ENCODE measurements around the gene SLC25A20. TPM values are rescaled to one million over a fixed set of nuclear protein-coding genes. Genes with fewer than 3 reads are reported as not detected.

Gene SLC25A20
- polyA plus RNA-seq, 2 of the 4 experiments (the other 2 are of a cell fraction): 13.5 to 22.4 TPM

GRCh38 chr3:48811524-48811923, 87.2 kb downstream of the SLC25A20 start (continued):
- TF ChIP-seq USF2 (IDR thresholded peaks at IDR 0.05): no peak
- TF ChIP-seq FOSB (CRISPR knock-in tag; IDR thresholded peaks at IDR 0.05): no peak

Other genes starting within 250 kb of the SLC25A20 start
- 2.2 and 3.2 TPM in 2 replicates for gene CELSR3, start 236.0 kb downstream of the SLC25A20 start, polyA plus RNA-seq (2011; rRNA removed)
- 4.6 to 5.2 TPM (median 4.8 TPM) in 3 replicates for gene CELSR3, start 236.0 kb downstream of the SLC25A20 start, polyA plus RNA-seq (2017; fragmentation: RNase III; extraction: RNeasy Plus Mini Kit Qiagen cat#74134 plus additional on column Dnase treatment)
- 10.2 and 13.6 TPM in 2 replicates for gene NCKIPSD, start 213.0 kb downstream of the SLC25A20 start, polyA plus RNA-seq (2011; rRNA removed)
- gene NCKIPSD, start 213.0 kb downstream of the SLC25A20 start, polyA plus RNA-seq (2017; fragmentation: RNase III; extraction: RNeasy Plus Mini Kit Qiagen cat#74134 plus additional on column Dnase treatment): 10.8 to 13.2 TPM (median 10.9 TPM) in 3 replicates
- gene IP6K2, start 181.7 kb downstream of the SLC25A20 start, polyA plus RNA-seq (2011; rRNA removed): 78.4 and 81.3 TPM in 2 replicates
- 55.6 to 67.1 TPM (median 61.9 TPM) in 3 replicates for gene IP6K2, start 181.7 kb downstream of the SLC25A20 start, polyA plus RNA-seq (2017; fragmentation: RNase III; extraction: RNeasy Plus Mini Kit Qiagen cat#74134 plus additional on column Dnase treatment)
- gene PRKAR2A, start 51.0 kb downstream of the SLC25A20 start, polyA plus RNA-seq (2011; rRNA removed): 15.3 and 16.2 TPM in 2 replicates
- 17.2 to 18.8 TPM (median 18.4 TPM) in 3 replicates for gene PRKAR2A, start 51.0 kb downstream of the SLC25A20 start, polyA plus RNA-seq (2017; fragmentation: RNase III; extraction: RNeasy Plus Mini Kit Qiagen cat#74134 plus additional on column Dnase treatment)
- gene ARIH2, start 20.0 kb upstream of the SLC25A20 start, polyA plus RNA-seq (2011; rRNA removed): 88.8 and 90.7 TPM in 2 replicates
- gene ARIH2, start 20.0 kb upstream of the SLC25A20 start, polyA plus RNA-seq (2017; fragmentation: RNase III; extraction: RNeasy Plus Mini Kit Qiagen cat#74134 plus additional on column Dnase treatment): 52.4 to 55.1 TPM (median 54.6 TPM) in 3 replicates
- 16.4 and 18.9 TPM in 2 replicates for gene P4HTM, start 91.4 kb upstream of the SLC25A20 start, polyA plus RNA-seq (2011; rRNA removed)
- gene P4HTM, start 91.4 kb upstream of the SLC25A20 start, polyA plus RNA-seq (2017; fragmentation: RNase III; extraction: RNeasy Plus Mini Kit Qiagen cat#74134 plus additional on column Dnase treatment): 12.1 to 14.4 TPM (median 13.8 TPM) in 3 replicates
- gene WDR6, start 108.5 kb upstream of the SLC25A20 start, polyA plus RNA-seq (2011; rRNA removed): 64.2 and 80.5 TPM in 2 replicates
- 97.6 to 106 TPM (median 99.6 TPM) in 3 replicates for gene WDR6, start 108.5 kb upstream of the SLC25A20 start, polyA plus RNA-seq (2017; fragmentation: RNase III; extraction: RNeasy Plus Mini Kit Qiagen cat#74134 plus additional on column Dnase treatment)
- 35.8 and 47.1 TPM in 2 replicates for gene DALRD3, start 119.7 kb upstream of the SLC25A20 start, polyA plus RNA-seq (2011; rRNA removed)
- gene DALRD3, start 119.7 kb upstream of the SLC25A20 start, polyA plus RNA-seq (2017; fragmentation: RNase III; extraction: RNeasy Plus Mini Kit Qiagen cat#74134 plus additional on column Dnase treatment): 20.1 to 21.4 TPM (median 20.5 TPM) in 3 replicates
- 44.3 and 46.5 TPM in 2 replicates for gene NDUFAF3, start 123.2 kb upstream of the SLC25A20 start, polyA plus RNA-seq (2011; rRNA removed)
- gene NDUFAF3, start 123.2 kb upstream of the SLC25A20 start, polyA plus RNA-seq (2017; fragmentation: RNase III; extraction: RNeasy Plus Mini Kit Qiagen cat#74134 plus additional on column Dnase treatment): 68.1 to 76.9 TPM (median 71.4 TPM) in 3 replicates
- 212 and 222 TPM in 2 replicates for gene IMPDH2, start 130.5 kb upstream of the SLC25A20 start, polyA plus RNA-seq (2011; rRNA removed)
- gene IMPDH2, start 130.5 kb upstream of the SLC25A20 start, polyA plus RNA-seq (2017; fragmentation: RNase III; extraction: RNeasy Plus Mini Kit Qiagen cat#74134 plus additional on column Dnase treatment): 175 to 203 TPM (median 177 TPM) in 3 replicates
- 53.8 and 76.2 TPM in 2 replicates for gene QRICH1, start 195.2 kb upstream of the SLC25A20 start, polyA plus RNA-seq (2011; rRNA removed)
- 40.4 to 47.9 TPM (median 43.6 TPM) in 3 replicates for gene QRICH1, start 195.2 kb upstream of the SLC25A20 start, polyA plus RNA-seq (2017; fragmentation: RNase III; extraction: RNeasy Plus Mini Kit Qiagen cat#74134 plus additional on column Dnase treatment)
- 118 and 196 TPM in 2 replicates for gene QARS1, start 205.9 kb upstream of the SLC25A20 start, polyA plus RNA-seq (2011; rRNA removed)
- gene QARS1, start 205.9 kb upstream of the SLC25A20 start, polyA plus RNA-seq (2017; fragmentation: RNase III; extraction: RNeasy Plus Mini Kit Qiagen cat#74134 plus additional on column Dnase treatment): 157 to 166 TPM (median 164 TPM) in 3 replicates
- gene USP19, start 221.9 kb upstream of the SLC25A20 start, polyA plus RNA-seq (2011; rRNA removed): 28.8 and 30.5 TPM in 2 replicates
- 20.1 to 21.6 TPM (median 21.2 TPM) in 3 replicates for gene USP19, start 221.9 kb upstream of the SLC25A20 start, polyA plus RNA-seq (2017; fragmentation: RNase III; extraction: RNeasy Plus Mini Kit Qiagen cat#74134 plus additional on column Dnase treatment)
- gene LAMB2, start 234.2 kb upstream of the SLC25A20 start, polyA plus RNA-seq (2011; rRNA removed): 146 and 238 TPM in 2 replicates
- 74.5 to 95.5 TPM (median 87.3 TPM) in 3 replicates for gene LAMB2, start 234.2 kb upstream of the SLC25A20 start, polyA plus RNA-seq (2017; fragmentation: RNase III; extraction: RNeasy Plus Mini Kit Qiagen cat#74134 plus additional on column Dnase treatment)

Measured in A549 (cell line).